H1 (cell line): Measurements from ENCODE around the gene NTN5. TPM values are rescaled to one million over a fixed set of nuclear protein-coding genes. Genes with fewer than 3 reads are reported as not detected.

ENCODE experiments used
- CTCF ChIA-PET: fragments of 300-600 bp; sonication (Branson Sonifier 250); formaldehyde crosslinking; loops from one replicate; lab custom pipeline; 2021; ENCODE audit not compliant: partially characterized antibody; lab: Charles Lee
- POLR2A ChIA-PET: fragments of 300-600 bp; sonication (Branson Sonifier 250); formaldehyde crosslinking; loops from one replicate; lab custom pipeline; 2021; ENCODE audit warnings: inconsistent platforms; ENCODE audit not compliant: partially characterized antibody; lab: Charles Lee
- DNase-seq, 2 experiments: peaks; one replicate each; pipeline versions ENCODE4 v3.0.0 to v3.0.0-alpha.2; 2010 to 2022; ENCODE audit warnings: low spot score in 2 of 2, low read depth in 1 of 2, mixed read lengths in 1 of 2
- FAIRE-seq: peaks from 2 replicates; lab custom pipeline; 2011; peaks lifted over from hg19 to GRCh38; lab: Jason Lieb, UNC
- H2AFZ ChIP-seq: 2 replicates; pipeline ENCODE4 v1.8.1; 2012; ENCODE audit warnings: low read length, inconsistent platforms
- H2AK5ac ChIP-seq: 2 replicates; pipeline ENCODE4 v1.6.1; 2013; ENCODE audit warnings: low read depth, low read length
- H2BK120ac ChIP-seq: replicated peaks from 2 replicates; pipeline ENCODE3; 2013; ENCODE audit warnings: low read depth, low read length, inconsistent platforms
- H2BK12ac ChIP-seq: 2 replicates; pipeline ENCODE4 v1.6.1; 2013; ENCODE audit warnings: low read depth, low read length
- H2BK15ac ChIP-seq: 2 replicates; pipeline ENCODE4 v1.6.1; 2013; ENCODE audit warnings: low read length
- H2BK20ac ChIP-seq: 2 replicates; pipeline ENCODE4 v1.6.1; 2013; ENCODE audit warnings: low read length
- H2BK5ac ChIP-seq: 2 replicates; pipeline ENCODE4 v1.6.1; 2013; ENCODE audit warnings: low read depth, low read length
- H3K14ac ChIP-seq: 2 replicates; pipeline ENCODE4 v1.6.1; 2013; ENCODE audit warnings: inconsistent platforms; ENCODE audit not compliant: insufficient read length
- H3K18ac ChIP-seq: 2 replicates; pipeline ENCODE4 v1.6.1; 2013; ENCODE audit warnings: low read length; ENCODE audit errors: extremely low read depth
- H3K23ac ChIP-seq: 2 replicates; pipeline ENCODE4 v1.6.1; 2013; ENCODE audit warnings: inconsistent platforms; ENCODE audit not compliant: insufficient read length
- H3K23me2 ChIP-seq: 2 replicates; pipeline ENCODE4 v1.6.1; 2013; ENCODE audit warnings: low read depth, low read length
- H3K27ac ChIP-seq: 2 replicates; pipeline ENCODE4 v1.6.1; 2011; ENCODE audit warnings: low read depth, low read length, inconsistent platforms
- H3K27me3 ChIP-seq, 4 experiments: replicated peaks in 1 of 4; 1 replicate in 1 of 4; 2 replicates in 3 of 4; pipeline versions ENCODE4 v1.6.1 to v1.8.1; 2011 to 2013; ENCODE audit warnings: low read length in 3 of 4, mild to moderate bottlenecking in 3 of 4, inconsistent platforms in 2 of 4, mixed read lengths in 2 of 4, moderate library complexity in 1 of 4; ENCODE audit not compliant: control insufficient read depth in 3 of 4, insufficient read depth in 3 of 4; ENCODE audit errors: extremely low read depth in 1 of 4
- H3K36me3 ChIP-seq, 4 experiments: 2 replicates each; pipeline versions ENCODE4 v1.6.1 to v1.8.1; 2011 to 2013; ENCODE audit warnings: mild to moderate bottlenecking in 4 of 4, low read length in 3 of 4, moderate library complexity in 2 of 4, control low read depth in 1 of 4, inconsistent platforms in 1 of 4; ENCODE audit not compliant: insufficient read depth in 4 of 4, control insufficient read depth in 2 of 4
- H3K4ac ChIP-seq: replicated peaks from 2 replicates; pipeline ENCODE3; 2013; ENCODE audit warnings: low read length, low read depth, mixed read lengths, inconsistent platforms; ENCODE audit not compliant: insufficient read length
- H3K4me1 ChIP-seq, 4 experiments: replicated peaks in 1 of 4; 1 replicate in 1 of 4; 2 replicates in 3 of 4; pipeline versions ENCODE4 v1.6.1 to v1.8.1; 2011 to 2013; ENCODE audit warnings: low read length in 3 of 4, inconsistent platforms in 2 of 4, mixed read lengths in 1 of 4; ENCODE audit not compliant: insufficient read depth in 4 of 4, control insufficient read depth in 3 of 4
- H3K4me2 ChIP-seq, 2 experiments: 2 replicates each; pipeline versions ENCODE4 v1.6.1 to v1.8.1; 2011 to 2013; ENCODE audit warnings: low read depth in 2 of 2, low read length in 2 of 2, control low read depth in 1 of 2, inconsistent platforms in 1 of 2, mild to moderate bottlenecking in 1 of 2; ENCODE audit not compliant: insufficient read depth in 1 of 2
- H3K4me3 ChIP-seq, 4 experiments: fragments of 200-600, 300-600 bp in 1 of 4; sonication (generic), shearing (Covaris generic), sonication (Bioruptor Twin) in 1 of 4; 2 replicates each; pipeline versions ENCODE4 v1.5.1 to v1.8.1; 2011 to 2016; ENCODE audit warnings: low read length in 4 of 4, low read depth in 3 of 4, control low read depth in 2 of 4, inconsistent platforms in 2 of 4, mild to moderate bottlenecking in 2 of 4, mixed read lengths in 1 of 4, moderate library complexity in 1 of 4; ENCODE audit not compliant: insufficient read depth in 2 of 4; ENCODE audit errors: extremely low read depth in 1 of 4
- H3K56ac ChIP-seq: replicated peaks from 2 replicates; pipeline ENCODE3; 2013; ENCODE audit warnings: low read depth, mild to moderate bottlenecking, mixed read lengths, low read length, inconsistent platforms; ENCODE audit not compliant: insufficient read length
- H3K79me1 ChIP-seq: 2 replicates; pipeline ENCODE4 v1.6.1; 2013; ENCODE audit warnings: low read depth, low read length, control low read depth
- H3K79me2 ChIP-seq, 2 experiments: 2 replicates each; pipeline versions ENCODE4 v1.6.1 to v1.8.1; 2012 to 2013; ENCODE audit warnings: low read length in 2 of 2, mild to moderate bottlenecking in 2 of 2, inconsistent platforms in 1 of 2; ENCODE audit not compliant: insufficient read depth in 2 of 2, control insufficient read depth in 1 of 2
- H3K9ac ChIP-seq, 4 experiments: replicated peaks in 1 of 4; 1 replicate in 1 of 4; 2 replicates in 3 of 4; pipeline versions ENCODE4 v1.6.1 to v1.8.1; 2011 to 2013; ENCODE audit warnings: low read depth in 3 of 4, low read length in 3 of 4, control low read depth in 2 of 4, mild to moderate bottlenecking in 2 of 4, moderate library complexity in 2 of 4, inconsistent platforms in 1 of 4; ENCODE audit errors: extremely low read depth in 1 of 4
- H3K9me3 ChIP-seq, 2 experiments: 2 replicates each; pipeline versions ENCODE4 v1.6.1 to v1.8.1; 2012 to 2013; ENCODE audit warnings: mild to moderate bottlenecking in 2 of 2, moderate library complexity in 2 of 2, control low read depth in 1 of 2, inconsistent platforms in 1 of 2, low read depth in 1 of 2, low read length in 1 of 2, mixed read lengths in 1 of 2; ENCODE audit not compliant: insufficient read depth in 2 of 2
- H4K20me1 ChIP-seq, 2 experiments: replicated peaks in 1 of 2; 2 replicates each; pipeline versions ENCODE3 to v1.8.1; 2011 to 2013; ENCODE audit warnings: inconsistent platforms in 2 of 2, low read length in 2 of 2, mild to moderate bottlenecking in 1 of 2; ENCODE audit not compliant: insufficient read depth in 2 of 2, control insufficient read depth in 1 of 2
- H4K5ac ChIP-seq: 2 replicates; pipeline ENCODE4 v1.6.1; 2013; ENCODE audit warnings: low read length, low read depth, mixed read lengths, inconsistent platforms; ENCODE audit not compliant: insufficient read length
- H4K8ac ChIP-seq: 2 replicates; pipeline ENCODE4 v1.8.0; 2013; ENCODE audit warnings: mild to moderate bottlenecking, moderate library complexity, low read length, inconsistent platforms; ENCODE audit not compliant: insufficient read depth; ENCODE audit errors: extremely low read depth
- H4K91ac ChIP-seq: replicated peaks from 2 replicates; pipeline ENCODE3; 2013; ENCODE audit warnings: low read length, mixed read lengths, inconsistent platforms; ENCODE audit not compliant: insufficient read length
- CREB1 ChIP-seq: IDR thresholded peaks from 2 replicates; pipeline ENCODE4 v1.6.1; 2012; ENCODE audit warnings: inconsistent platforms
- CTBP2 ChIP-seq: IDR thresholded peaks from 2 replicates; pipeline ENCODE4 v1.7.0; 2011; ENCODE audit warnings: borderline replicate concordance, mild to moderate bottlenecking, moderate library complexity, mixed read lengths, low read length; ENCODE audit not compliant: insufficient read depth, insufficient read length
- RFX5 ChIP-seq: IDR thresholded peaks from 2 replicates; pipeline ENCODE4 v1.6.1; 2011; ENCODE audit warnings: low read depth, low read length, improper control_type of control experiment, borderline replicate concordance
- WGBS, 2 experiments: shearing (Covaris generic) in 1 of 2; methylation state at CpG; one replicate each; pipeline versions ENCODE4 v1.1.6 to v1.1.7; 2013 to 2015; ENCODE audit warnings: low lambda C conversion rate in 2 of 2, mixed read lengths in 2 of 2, inconsistent platforms in 1 of 2, low coverage in 1 of 2, missing lambda C conversion rate in 1 of 2; ENCODE audit not compliant: insufficient replicate concordance in 2 of 2, insufficient coverage in 1 of 2, insufficient read length in 1 of 2; ENCODE audit errors: extremely low coverage in 1 of 2, missing lambda C conversion rate in 1 of 2; 5-methylcytosine and 5-hydroxymethylcytosine counted together
- polyA plus RNA-seq, 7 experiments: library from polyadenylated mRNA; depleted of rRNA in 3 of 7; stranded (reverse) in 5 of 7; unstranded in 2 of 7; fragments of >200 nt in 5 of 7; fragments of 200-250 nt in 2 of 7; gene quantifications; 1 replicate in 5 of 7; 2 replicates in 1 of 7; 4 replicates in 1 of 7; pipeline versions ENCODE4 v1.2.1 to v1.2.3, GENCODE V29; 2011 to 2013; ENCODE audit warnings: missing spikeins in 2 of 7, mixed read lengths in 2 of 7
- total RNA-seq: library from RNA; stranded (reverse); fragmentation: NEBNext Ultra II Directional; extraction: Animal tissue kit (Norgen Biotek cat#: 25700); gene quantifications from 2 replicates; pipeline ENCODE4 v1.2.1, GENCODE V29; 2021

The NTN5 gene
- total and polyA plus RNA-seq, 2 of the 8 experiments (the other 6 are each of a cell fraction or from before 2014, with no cell fraction given) = 0.47 to 0.85 TPM

DNA sequence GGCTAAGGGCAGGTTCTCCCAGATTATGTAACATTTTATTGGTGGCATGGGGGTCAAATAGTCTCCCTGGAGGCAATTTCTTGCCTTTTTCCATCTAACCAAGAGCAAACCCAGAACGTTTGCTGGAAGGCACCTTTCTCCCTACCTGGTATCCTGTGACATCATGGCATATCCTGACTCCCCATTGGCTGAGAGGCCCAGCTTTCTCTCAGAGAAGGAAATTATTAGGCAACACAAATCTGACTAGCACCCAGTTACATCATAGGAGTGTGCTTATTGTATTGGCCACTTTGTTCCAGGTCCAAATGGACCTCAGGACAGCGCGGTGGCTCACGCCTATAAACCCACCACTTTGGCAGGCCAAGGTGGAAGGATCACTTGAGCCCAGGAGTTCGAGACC is 13.0 kb downstream of the NTN5 start:
- Histone ChIP-seq H2BK15ac (no peak overlapping the region), H3K23me2 (no peaks in the 10 kb centered on the region), H3K4ac (no peak overlapping the region), H3K9me3 (no peaks in the 10 kb centered on the region; a peak in 2 of 4 replicates), H3K79me1 (no peaks in the 10 kb centered on the region), H3K27me3 (no peaks in the 10 kb centered on the region; a peak in 1 of 7 replicates), H3K79me2 (no peaks in the 10 kb centered on the region), H2AFZ (no peak overlapping the region), H3K23ac (no peak overlapping the region), H3K9ac (no peak overlapping the region), H3K4me3 (no peak overlapping the region), H3K18ac (no peak overlapping the region), H2BK20ac (no peak overlapping the region), H3K4me1 (peaks cover 0 to 3% (median 0%) of the 10 kb centered on the region in 4 experiments; a peak in 1 of 7 replicates), H3K27ac (no peak overlapping the region), H2AK5ac (no peak overlapping the region), H2BK120ac (no peak overlapping the region), H2BK12ac (no peak overlapping the region), H3K56ac (no peak overlapping the region), H4K8ac (no peak overlapping the region), H3K14ac (no peak overlapping the region), H4K20me1 (no peaks in the 10 kb centered on the region), H2BK5ac (no peak overlapping the region), H3K36me3 (no peaks in the 10 kb centered on the region), H4K5ac (no peak overlapping the region), H4K91ac (no peak overlapping the region), H3K4me2 (no peak overlapping the region)
- FAIRE-seq (no peak), DNase-seq (no peak)
- 85% methylated on average over 5 of the region's 5 CpGs; no CpG with 5 or more reads in 1 of the 2 experiments for WGBS, 2 experiments
- TF ChIP-seq CTBP2 (no peak), RFX5 (peak; percentile 86), CREB1 (no peak)
- POLR2A ChIA-PET = interaction anchor here (1.3 kb wide), 1 partner anchor 14 kb away, joined by 5 read pairs; the partner anchor contains the start of gene CA11
- CTCF ChIA-PET = interaction anchor here (1.2 kb wide), 1 partner anchor 15 kb away, joined by 4 read pairs; no protein-coding TSS in a partner anchor
